Hematopoietic multipotent progenitor cell treated with erythropoietin and hydrocortisone succinate and interleukin-3 and kit ligand, for 17 days (in vitro differentiated cells): ENCODE results near the gene SMYD5.

Experiments
- DNase-seq: peaks from one replicate; pipeline ENCODE4 v3.0.0-alpha.2; 2015; ENCODE audit warnings: low spot score

Gene SMYD5

DNA sequence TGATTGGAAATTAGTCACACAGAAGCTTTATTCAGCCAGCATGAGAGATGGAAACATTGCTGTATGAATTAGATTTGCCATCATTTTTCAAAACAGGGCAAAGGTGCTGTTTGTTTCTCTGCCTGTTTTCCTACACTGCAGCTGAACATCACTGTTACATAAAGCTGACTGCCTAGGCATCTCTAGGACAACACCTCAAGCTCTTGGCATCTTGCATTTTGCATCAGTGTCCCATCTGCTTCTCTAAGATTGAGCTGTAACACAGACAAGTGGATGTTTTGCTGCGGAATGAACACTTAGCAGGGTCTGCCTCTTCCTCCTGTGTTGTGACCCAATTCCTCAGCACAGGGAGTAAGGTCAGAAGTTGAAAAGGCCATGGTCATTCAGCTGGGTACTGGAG, 24.9 kb downstream of the SMYD5 start:
- DNase-seq = no peak

GRCh38 chr2:73239776-73240175, 25.7 kb downstream of the SMYD5 start:
- no peak for DNase-seq

- DNase-seq = no peak
Measured at GRCh38 chr2:73243884-73244570, 30.0 kb downstream of the SMYD5 start.

DNA sequence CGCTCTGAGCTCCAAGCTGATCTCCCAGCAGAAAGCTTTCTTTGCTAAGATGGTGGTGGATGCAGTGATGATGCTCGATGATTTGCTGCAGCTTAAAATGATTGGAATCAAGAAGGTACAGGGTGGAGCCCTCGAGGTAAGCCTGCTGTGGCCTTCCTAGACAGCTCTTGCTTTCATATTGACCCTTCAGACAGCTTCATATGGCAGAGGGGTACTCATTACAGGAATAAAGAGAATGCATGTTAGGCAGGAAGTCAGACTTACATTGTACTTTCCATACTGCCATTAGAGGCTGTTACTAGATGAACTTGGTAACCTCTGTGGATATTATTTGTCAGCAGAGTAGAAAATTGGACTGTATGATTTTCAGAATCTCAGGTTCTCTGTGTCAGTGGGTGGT, 30.5 kb downstream of the SMYD5 start:
- DNase-seq = no peak

DNA sequence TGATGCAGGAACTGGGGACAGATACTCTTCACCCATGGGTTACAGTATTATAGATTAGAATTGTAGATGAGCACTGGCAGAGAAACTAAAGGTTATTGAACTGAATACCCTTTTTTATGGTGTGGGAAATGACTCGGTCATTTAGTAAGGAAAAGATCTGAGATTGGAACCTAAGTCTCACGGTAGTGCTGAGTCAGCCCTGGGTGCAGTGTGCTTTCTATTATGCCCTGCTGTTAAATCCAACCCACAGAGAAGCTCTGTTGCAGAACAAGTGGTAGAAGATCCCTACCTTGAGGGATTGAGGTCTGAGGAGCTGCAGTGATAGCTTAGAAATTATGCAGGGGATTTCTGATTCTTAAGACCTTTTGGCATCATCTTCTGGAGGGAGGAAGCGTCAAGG, 32.8 kb downstream of the SMYD5 start:
- no peak for DNase-seq

DNA sequence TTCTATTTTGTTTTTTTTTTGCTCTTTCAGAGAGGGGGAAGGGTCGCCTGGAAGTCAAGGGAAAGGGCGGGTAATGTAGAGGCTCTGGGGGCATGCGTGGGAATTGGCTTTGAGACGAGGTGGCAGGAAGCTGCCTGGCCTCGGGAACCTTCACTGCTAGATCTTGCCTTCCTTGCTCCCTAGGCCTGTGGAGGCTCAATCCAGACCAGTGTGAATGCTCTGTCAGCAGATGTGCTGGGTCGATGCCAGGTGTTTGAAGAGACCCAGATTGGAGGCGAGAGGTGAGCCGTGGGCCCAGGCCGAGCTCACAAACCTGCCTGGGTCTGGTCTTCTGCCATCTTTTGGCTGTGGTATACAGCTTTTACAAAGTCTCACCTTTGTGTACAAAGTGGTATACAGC, 35.6 kb downstream of the SMYD5 start:
- no peak for DNase-seq

DNA sequence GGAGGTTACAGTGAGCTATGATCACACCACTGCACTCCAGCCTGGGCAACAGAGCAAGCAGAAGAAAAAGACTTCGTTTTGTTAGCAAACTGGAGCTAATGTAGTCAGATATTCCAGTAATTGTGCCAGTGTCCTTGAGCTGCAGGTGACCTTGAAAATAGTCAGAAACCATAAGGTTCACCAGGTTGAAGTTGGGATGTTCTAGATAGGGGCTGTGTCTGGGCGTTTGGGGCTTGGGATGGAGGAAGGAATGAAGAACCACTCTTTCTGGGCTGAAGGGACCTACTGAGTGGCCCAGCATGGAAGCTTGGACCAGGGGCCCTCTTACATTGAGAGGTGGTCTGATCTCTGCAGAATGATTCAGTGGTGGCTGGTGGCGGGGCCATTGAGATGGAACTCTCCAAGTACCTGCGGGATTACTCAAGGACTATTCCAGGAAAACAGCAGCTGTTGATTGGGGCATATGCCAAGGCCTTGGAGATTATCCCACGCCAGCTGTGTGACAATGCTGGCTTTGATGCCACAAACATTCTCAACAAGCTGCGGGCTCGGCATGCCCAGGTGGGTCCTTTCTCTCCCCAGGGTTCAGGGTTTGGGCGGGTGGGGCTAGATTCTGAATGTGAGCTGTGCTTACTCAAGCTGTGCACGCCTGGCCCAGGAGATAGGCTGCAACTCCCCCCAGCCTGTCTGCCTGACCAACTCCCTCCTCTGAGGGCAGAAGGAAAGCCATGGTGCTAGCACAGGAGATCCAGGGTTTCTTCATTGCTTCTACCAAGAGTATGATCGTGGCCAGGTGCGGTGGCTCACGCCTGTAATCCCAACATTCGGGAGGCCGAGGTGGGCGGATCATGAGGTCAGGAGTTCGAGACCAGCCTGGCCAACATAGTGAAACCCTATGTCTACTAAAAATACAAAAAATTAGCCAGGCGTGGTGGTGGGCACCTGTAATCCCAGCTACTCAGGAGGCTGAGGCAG, 37.1 kb downstream of the SMYD5 start:
- DNase-seq = no peak

DNA sequence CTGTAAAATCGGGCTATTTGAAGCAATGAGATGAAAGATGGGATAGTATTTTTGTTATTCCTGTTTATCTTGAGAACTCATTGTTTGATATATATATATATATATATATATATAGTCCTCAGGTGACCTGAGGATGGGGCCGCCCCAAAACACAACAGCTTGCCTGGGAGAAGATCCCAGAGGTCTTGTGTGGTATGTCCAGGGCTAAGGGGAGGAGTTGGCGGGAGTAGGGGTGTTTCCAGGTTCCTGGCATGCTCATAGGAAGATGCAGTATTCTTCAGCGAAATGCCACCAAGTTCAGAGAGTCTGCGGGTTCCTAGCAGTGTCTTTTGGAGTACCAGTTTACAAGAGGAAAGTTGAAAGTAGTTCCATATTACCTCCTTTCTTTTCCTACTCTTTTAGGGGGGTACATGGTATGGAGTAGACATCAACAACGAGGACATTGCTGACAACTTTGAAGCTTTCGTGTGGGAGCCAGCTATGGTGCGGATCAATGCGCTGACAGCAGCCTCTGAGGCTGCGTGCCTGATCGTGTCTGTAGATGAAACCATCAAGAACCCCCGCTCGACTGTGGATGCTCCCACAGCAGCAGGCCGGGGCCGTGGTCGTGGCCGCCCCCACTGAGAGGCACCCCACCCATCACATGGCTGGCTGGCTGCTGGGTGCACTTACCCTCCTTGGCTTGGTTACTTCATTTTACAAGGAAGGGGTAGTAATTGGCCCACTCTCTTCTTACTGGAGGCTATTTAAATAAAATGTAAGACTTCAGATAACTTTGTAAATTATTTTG, 38.4 kb downstream of the SMYD5 start:
- no peak for DNase-seq

DNA sequence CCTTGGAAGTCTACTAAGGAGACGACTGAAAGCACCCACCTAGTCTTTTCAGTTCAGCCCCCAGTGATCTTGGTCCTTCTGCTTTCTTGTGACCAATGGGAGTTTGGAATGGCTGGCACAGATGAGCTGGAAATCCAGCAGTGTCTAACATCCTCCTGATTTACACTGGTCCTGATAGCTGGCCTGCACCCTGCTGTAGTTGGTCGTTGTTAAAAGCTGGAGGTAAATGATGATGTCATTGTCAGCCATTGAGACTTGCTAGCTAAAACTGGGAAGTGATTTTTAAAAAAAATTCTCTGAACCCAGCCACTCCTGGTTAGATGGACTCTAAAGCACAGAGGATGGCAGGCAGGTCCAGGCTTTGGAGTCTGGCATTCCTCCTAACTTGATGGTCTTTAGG, 39.4 kb downstream of the SMYD5 start:
- DNase-seq = no peak

DNA sequence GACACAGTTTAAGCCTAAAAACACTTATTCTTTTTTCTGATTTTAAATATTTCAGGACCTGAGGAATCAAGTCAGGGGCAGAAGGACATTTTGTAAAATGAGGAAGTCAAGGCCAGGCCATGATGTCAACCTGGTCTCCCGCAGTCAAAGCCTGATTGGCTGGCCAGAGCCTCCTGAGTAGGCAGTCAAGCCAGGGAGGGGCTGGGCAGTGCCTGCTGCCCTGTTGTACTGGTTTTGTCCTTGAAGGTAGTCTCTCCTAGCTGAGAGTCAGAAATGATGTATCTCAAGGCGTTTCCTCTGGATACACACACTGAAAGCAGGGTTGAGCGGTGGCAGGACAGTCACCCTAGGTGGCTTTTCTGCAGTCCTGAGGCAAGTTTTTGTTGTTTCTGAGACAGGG, 39.9 kb downstream of the SMYD5 start:
- no peak for DNase-seq

- no peak for DNase-seq
Measured at GRCh38 chr2:73254343-73255006, 40.4 kb downstream of the SMYD5 start.

- DNase-seq = no peak
Measured at GRCh38 chr2:73255007-73255644, 41.1 kb downstream of the SMYD5 start.

GRCh38 chr2:73255907-73256617, 42.0 kb downstream of the SMYD5 start:
- DNase-seq = no peak

DNA sequence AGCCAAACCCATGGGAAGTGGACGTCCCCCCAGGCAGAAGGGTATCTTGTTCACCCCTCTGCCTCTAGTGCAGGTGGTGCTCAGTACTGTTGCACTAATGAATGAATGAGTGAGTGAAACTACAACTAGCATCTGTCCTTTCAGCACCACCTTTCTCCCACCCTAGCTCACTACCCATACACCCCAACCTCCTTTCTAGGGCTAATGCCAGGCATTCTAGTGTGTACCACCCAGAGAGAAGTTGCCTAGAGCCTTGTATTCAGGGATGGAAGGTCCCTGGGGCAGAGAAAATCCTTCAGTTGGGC, 42.5 kb downstream of the SMYD5 start:
- DNase-seq = no peak

GRCh38 chr2:73257021-73257420, 43.0 kb downstream of the SMYD5 start:
- no peak for DNase-seq

- DNase-seq = no peak
Measured at GRCh38 chr2:73257425-73258125, 43.5 kb downstream of the SMYD5 start.

DNA sequence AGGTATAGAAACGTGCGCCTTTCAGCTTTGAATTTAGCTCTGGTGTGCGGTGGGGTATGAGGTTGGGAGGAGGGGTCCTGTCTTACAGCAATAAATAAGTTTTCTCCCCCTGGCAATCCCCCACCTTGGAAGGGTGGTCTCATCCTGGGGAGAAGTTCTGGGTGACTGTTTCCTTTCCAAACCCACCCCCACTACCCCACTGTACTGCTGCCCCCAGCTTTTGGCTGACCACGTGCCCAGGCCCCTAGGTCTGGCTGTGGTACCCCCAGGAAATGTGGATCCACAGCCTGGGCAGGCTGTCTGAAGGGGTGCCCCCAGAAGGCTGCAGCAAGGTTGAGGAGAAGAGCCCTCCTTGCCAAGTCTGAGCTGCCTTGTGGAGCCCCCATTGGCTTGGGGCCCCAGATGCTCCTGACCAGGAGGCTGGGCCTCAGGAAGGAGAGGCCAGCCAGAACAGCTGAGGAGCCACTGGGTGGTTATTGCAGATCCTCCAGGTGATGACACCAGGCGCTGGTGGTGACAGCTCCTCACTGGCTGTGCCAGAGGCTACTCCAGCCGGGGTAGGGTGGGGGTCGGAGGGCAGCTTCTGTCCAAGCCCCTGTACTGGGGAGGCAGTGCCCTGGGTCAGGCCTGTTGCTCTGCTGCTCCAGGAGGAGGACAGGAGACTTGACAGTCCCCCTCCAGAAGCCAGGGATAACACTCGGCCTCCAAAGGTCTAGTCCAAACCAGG, 44.3 kb downstream of the SMYD5 start:
- DNase-seq = no peak

GRCh38 chr2:73258913-73259215, 44.8 kb downstream of the SMYD5 start:
- DNase-seq = no peak

DNA sequence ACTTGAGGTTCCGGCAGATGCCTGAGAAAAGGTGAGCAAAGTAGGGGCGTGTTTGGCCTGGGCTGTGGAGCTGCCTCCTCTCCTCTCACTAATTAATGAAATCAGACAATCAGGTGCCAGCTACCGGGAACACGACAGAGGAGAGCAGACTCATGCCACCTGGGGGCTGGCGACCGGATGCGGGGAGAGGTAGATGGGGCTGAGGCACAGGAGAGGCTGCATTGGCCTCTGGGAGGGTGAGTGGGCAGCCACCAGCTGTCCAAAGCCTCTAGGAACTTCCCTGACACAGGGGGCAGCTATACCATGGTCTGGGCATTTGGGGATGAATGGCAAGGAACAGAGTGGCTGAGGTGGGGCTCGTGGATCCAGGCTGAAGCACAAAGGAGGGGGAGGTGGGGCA, 45.2 kb downstream of the SMYD5 start:
- no peak for DNase-seq
